WTC11 (cell line): ENCODE measurements around the gene PKP3. TPM values are rescaled to one million over a fixed set of nuclear protein-coding genes. Genes with fewer than 3 reads are reported as not detected.

ENCODE experiments used
- ATAC-seq: fragments of 200-7000 bp; cut with Tn5 transposase; 2 replicates; pipeline ENCODE4 v1.10.0; 2021; ENCODE audit warnings: mild to moderate bottlenecking, moderate library complexity
- CTCF ChIA-PET: fragments of 300-600 bp; sonication (Branson Sonifier 250); formaldehyde crosslinking; loops from one replicate; lab custom pipeline; 2021; ENCODE audit warnings: antibody characterized with exemption; lab: Charles Lee
- POLR2A ChIA-PET: fragments of 350-600 bp; sonication (Branson Sonifier 250); formaldehyde crosslinking; loops from one replicate; lab custom pipeline; 2021; ENCODE audit warnings: antibody characterized with exemption; lab: Charles Lee
- DNase-seq: peaks from one replicate; pipeline ENCODE4 v3.0.0; 2021; ENCODE audit warnings: low spot score
- H3K27ac Mint-ChIP-seq: 2 replicates; pipeline ENCODE4 v1.8.0; 2021; ENCODE audit warnings: mixed read lengths
- H3K27me3 Mint-ChIP-seq: 2 replicates; pipeline ENCODE4 v1.8.0; 2021; ENCODE audit warnings: low read depth, mild to moderate bottlenecking, moderate library complexity, mixed read lengths
- H3K36me3 Mint-ChIP-seq: 2 replicates; pipeline ENCODE4 v1.8.0; 2021; ENCODE audit warnings: mixed read lengths
- H3K4me1 Mint-ChIP-seq: 2 replicates; pipeline ENCODE4 v1.8.0; 2022; ENCODE audit warnings: mixed read lengths
- H3K4me3 Mint-ChIP-seq: 2 replicates; pipeline ENCODE4 v1.8.0; 2021; ENCODE audit warnings: mild to moderate bottlenecking, moderate library complexity, mixed read lengths
- H3K9me3 Mint-ChIP-seq: 2 replicates; pipeline ENCODE4 v1.8.0; 2021; ENCODE audit warnings: mixed read lengths
- ATF6 ChIP-seq: sonication (generic); formaldehyde crosslinking; IDR thresholded peaks from 2 replicates; pipeline ENCODE4 v1.8.1; 2023; ENCODE audit warnings: mild to moderate bottlenecking, missing genetic modification reagents
- CREB1 ChIP-seq: sonication (generic); formaldehyde crosslinking; IDR thresholded peaks from 2 replicates; pipeline ENCODE4 v1.8.0; 2023; ENCODE audit warnings: mild to moderate bottlenecking, missing genetic modification reagents
- E2F1 ChIP-seq: sonication (generic); formaldehyde crosslinking; IDR thresholded peaks from 2 replicates; pipeline ENCODE4 v1.8.0; 2022; ENCODE audit warnings: mild to moderate bottlenecking, missing genetic modification reagents
- FOXJ3 ChIP-seq: sonication (generic); formaldehyde crosslinking; IDR thresholded peaks from 2 replicates; pipeline ENCODE4 v1.9.0; 2021; ENCODE audit warnings: missing genetic modification reagents, mild to moderate bottlenecking, borderline replicate concordance
- GABPB1 ChIP-seq: sonication (generic); formaldehyde crosslinking; IDR thresholded peaks from 2 replicates; pipeline ENCODE4 v1.8.1; 2023; ENCODE audit warnings: mild to moderate bottlenecking, missing genetic modification reagents
- GTF2I ChIP-seq: fragments of 250-450 bp; sonication (Bioruptor Pico); conservative IDR thresholded peaks from 2 replicates; pipeline ENCODE4 v1.4.0; 2021; ENCODE audit warnings: mild to moderate bottlenecking
- MLX ChIP-seq: sonication (generic); formaldehyde crosslinking; IDR thresholded peaks from 2 replicates; pipeline ENCODE4 v1.8.1; 2023; ENCODE audit warnings: mild to moderate bottlenecking, missing genetic modification reagents, moderate library complexity
- NR3C1 ChIP-seq: sonication (generic); formaldehyde crosslinking; conservative IDR thresholded peaks from 2 replicates; pipeline ENCODE4 v1.8.1; 2023; ENCODE audit warnings: low read depth, mild to moderate bottlenecking, missing genetic modification reagents
- OVOL2 ChIP-seq: fragments of 250-450 bp; sonication (Bioruptor Pico); IDR thresholded peaks from 2 replicates; pipeline ENCODE4 v1.9.0; 2021; ENCODE audit warnings: mild to moderate bottlenecking, borderline replicate concordance
- TCF7 ChIP-seq: sonication (generic); formaldehyde crosslinking; IDR thresholded peaks from 2 replicates; pipeline ENCODE4 v1.8.0; 2022; ENCODE audit warnings: mild to moderate bottlenecking, low read depth, missing genetic modification reagents, moderate library complexity
- ZBTB43 ChIP-seq: sonication (generic); formaldehyde crosslinking; IDR thresholded peaks from 2 replicates; pipeline ENCODE4 v1.8.1; 2023; ENCODE audit warnings: mild to moderate bottlenecking, missing genetic modification reagents
- ZNF281 ChIP-seq: sonication (generic); formaldehyde crosslinking; IDR thresholded peaks from 2 replicates; pipeline ENCODE4 v1.8.0; 2023; ENCODE audit warnings: mild to moderate bottlenecking, missing genetic modification reagents
- ZNF425 ChIP-seq: fragments of 250-450 bp; sonication (Bioruptor Pico); conservative IDR thresholded peaks from 2 replicates; pipeline ENCODE4 v1.9.0; 2021; ENCODE audit warnings: mild to moderate bottlenecking
- ZNF532 ChIP-seq: fragments of 250-450 bp; sonication (Bioruptor Pico); IDR thresholded peaks from 2 replicates; pipeline ENCODE4 v1.9.0; 2021; ENCODE audit warnings: mild to moderate bottlenecking, borderline replicate concordance
- ZSCAN18 ChIP-seq: fragments of 250-450 bp; sonication (Bioruptor Pico); IDR thresholded peaks from 2 replicates; pipeline ENCODE4 v2.1.2; 2022; ENCODE audit warnings: mild to moderate bottlenecking, moderate library complexity
- total RNA-seq: library from RNA; stranded (reverse); gene quantifications from 3 replicates; pipeline ENCODE4 v1.2.3, GENCODE V29; 2021

Gene PKP3
- total RNA-seq, 1 experiment from 2014 or later = 17.3 TPM

GRCh38 chr11:422249-422656, 28.2 kb downstream of the PKP3 start:
- TF ChIP-seq MLX (CRISPR knock-in tag) (no peak), ZNF281 (CRISPR knock-in tag) (no peak), TCF7 (CRISPR knock-in tag) (no peak)

GRCh38 chr11:424232-424631, 30.2 kb downstream of the PKP3 start:
- H3K27ac Mint-ChIP-seq = no peak overlapping the region
- POLR2A ChIA-PET = no interaction called here
- no peak for DNase-seq
- H3K27me3 Mint-ChIP-seq = peaks cover 12% of the 10 kb centered on the region
- CTCF ChIA-PET = no interaction called here
- no peak for ATAC-seq
- no peaks in the 10 kb centered on the region for H3K9me3 Mint-ChIP-seq
- H3K36me3 Mint-ChIP-seq = no peaks in the 10 kb centered on the region; the same call in 1 of the 2 replicates
- H3K4me1 Mint-ChIP-seq = no peaks in the 10 kb centered on the region
- no peak overlapping the region for H3K4me3 Mint-ChIP-seq
- TF ChIP-seq FOXJ3 (CRISPR knock-in tag) (no peak), CREB1 (CRISPR knock-in tag) (no peak), GABPB1 (CRISPR knock-in tag) (no peak), ZSCAN18 (CRISPR knock-in tag) (no peak), OVOL2 (CRISPR knock-in tag) (no peak), GTF2I (no peak), TCF7 (CRISPR knock-in tag) (no peak), E2F1 (CRISPR knock-in tag) (no peak), ZNF425 (CRISPR knock-in tag) (no peak), ATF6 (CRISPR knock-in tag) (no peak), ZNF532 (CRISPR knock-in tag) (no peak), NR3C1 (no peak), ZBTB43 (CRISPR knock-in tag) (no peak)

More at GRCh38 chr11:422249-422656, 28.2 kb downstream of the PKP3 start:
- H3K4me1 Mint-ChIP-seq = peaks cover 5% of the 10 kb centered on the region
- DNase-seq (no peak), ATAC-seq (no peak)
- H3K27me3 Mint-ChIP-seq = peaks cover 19% of the 10 kb centered on the region
- H3K9me3 Mint-ChIP-seq = no peaks in the 10 kb centered on the region
- POLR2A ChIA-PET = no interaction called here
- CTCF ChIA-PET = interaction anchor here (1.0 kb wide), 1 partner anchor 24 kb away, joined by 3 read pairs; no protein-coding TSS in a partner anchor
- H3K27ac Mint-ChIP-seq = peak overlapping the region; percentile 52; the same call in 1 of the 2 replicates
- no peaks in the 10 kb centered on the region; the same call in 1 of the 2 replicates for H3K36me3 Mint-ChIP-seq
- no peak overlapping the region for H3K4me3 Mint-ChIP-seq
